Measurements from ENCODE around the gene ENTR1. TPM values are rescaled to one million over a fixed set of nuclear protein-coding genes. Genes with fewer than 3 reads are reported as not detected.
A peak's percentile ranks its signal among the peaks of the same experiment; 100 is the strongest.

ENTR1 gene
- total and polyA plus RNA-seq, 2 of the 13 experiments (the other 11 are each of a cell fraction or from before 2014, with no cell fraction given): 70.1 to 76.4 TPM

DNA sequence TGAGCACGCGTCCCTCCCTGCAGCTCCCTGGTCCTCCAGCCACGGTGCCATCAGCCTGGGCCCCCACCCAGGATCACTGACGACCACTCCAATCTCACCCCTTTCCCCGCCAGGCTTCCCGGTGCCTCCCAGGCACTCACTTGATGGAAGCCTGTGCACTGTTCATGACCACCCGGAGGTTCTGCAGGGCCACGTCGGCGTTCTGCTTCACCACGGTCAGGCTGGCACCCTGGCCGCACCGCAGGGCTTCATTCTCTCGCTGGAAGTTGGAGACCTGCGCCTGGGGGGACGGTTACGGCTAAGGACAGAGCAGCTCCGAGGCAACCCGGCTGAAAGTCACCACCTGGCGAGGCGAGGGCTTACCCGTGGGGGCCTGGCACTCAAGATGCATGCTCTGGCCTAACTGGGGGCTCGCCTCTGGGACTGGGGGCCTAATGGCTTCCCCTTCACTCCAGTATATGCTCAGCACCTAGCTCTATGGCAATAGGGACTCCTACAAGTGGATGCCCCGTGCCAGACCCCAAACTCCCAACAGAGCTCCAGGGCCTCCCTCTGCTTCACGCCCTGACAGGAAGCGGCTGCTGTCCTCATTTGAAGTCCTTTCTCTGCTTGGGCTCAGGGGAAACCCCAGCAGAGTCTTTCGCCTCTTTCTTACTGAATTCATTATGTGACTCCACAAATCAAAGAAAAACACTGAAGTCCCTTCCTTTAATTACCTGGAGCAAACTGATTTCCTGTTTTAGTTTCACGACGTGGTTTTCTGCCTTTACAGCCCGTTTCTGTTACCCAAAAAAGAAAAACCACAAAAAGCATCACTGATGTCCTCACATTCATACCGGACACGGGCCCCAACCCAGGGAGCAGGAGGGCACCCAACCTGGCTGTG is 6.3 kb downstream of the ENTR1 start:
- peaks cover 16% of the 10 kb centered on the region for H3K4me1 ChIP-seq (ENCODE audit: insufficient read depth, low read length)
- TF ChIP-seq AGO2 (optimal IDR thresholded peaks at IDR 0.05; ENCODE audit: low read depth, low read length): peak; percentile 88
- peak; percentile 69 for TF ChIP-seq RBFOX2 (IDR thresholded peaks at IDR 0.05; ENCODE audit: low read depth, low read length)
- TF ChIP-seq RBM22 (optimal IDR thresholded peaks at IDR 0.05; ENCODE audit: low read length): no peak
- in situ Hi-C loops (cut with HindIII; ENCODE audit: extremely low pct_ligation_motif_present, low pct_unique_long_range_greater_than_20kb): no loop called here
- CTCF ChIA-PET (ENCODE audit: low intra/inter-chr PET ratio, low total read pairs): no interaction called here
- intact Hi-C loops (cut with micrococcal nuclease; ENCODE audit: unreplicated experiment): no loop called here
- H4K20me1 ChIP-seq (ENCODE audit: insufficient read depth, low read length): no peaks in the 10 kb centered on the region
- H3K4me3 ChIP-seq (replicated peaks in 1 of 3; ENCODE audit: insufficient read depth in 1 of 3, low read depth in 2 of 3, low read length in 3 of 3): no peak overlapping the region
- POLR2A ChIA-PET: no interaction called here
- no peak overlapping the region for H3K27ac ChIP-seq (ENCODE audit: extremely low read length, insufficient read depth, low read length)
- H3K9me3 ChIP-seq (ENCODE audit: low read length): no peaks in the 10 kb centered on the region
- 94% methylated on average over 28 of the region's 32 CpGs for WGBS (ENCODE audit: low lambda C conversion rate)
- FAIRE-seq (no peak), DNase-seq (ENCODE audit: low spot score) (no peak), ATAC-seq (no peak)
- H3K9ac ChIP-seq (ENCODE audit: insufficient read depth, low read depth, low read length): no peak overlapping the region
- peaks cover 11 to 39% of the 10 kb centered on the region in 2 experiments; a peak in 4 of 5 replicates for H3K36me3 ChIP-seq (replicated peaks in 1 of 2; ENCODE audit: control insufficient read depth in 1 of 2, insufficient read depth in 2 of 2, low read length in 2 of 2)
- no peak overlapping the region for H2AFZ ChIP-seq (ENCODE audit: low read length)
- peaks cover 10% of the 10 kb centered on the region for H3K79me2 ChIP-seq (ENCODE audit: insufficient read depth, low read length)
- H3K27me3 ChIP-seq (ENCODE audit: control insufficient read depth in 1 of 2, insufficient read depth in 2 of 2, low read length in 2 of 2): no peaks in the 10 kb centered on the region
- BruUV-seq (replicated peaks): no TSS peak
- H3K4me2 ChIP-seq (ENCODE audit: low read depth, low read length): no peak overlapping the region

DNA sequence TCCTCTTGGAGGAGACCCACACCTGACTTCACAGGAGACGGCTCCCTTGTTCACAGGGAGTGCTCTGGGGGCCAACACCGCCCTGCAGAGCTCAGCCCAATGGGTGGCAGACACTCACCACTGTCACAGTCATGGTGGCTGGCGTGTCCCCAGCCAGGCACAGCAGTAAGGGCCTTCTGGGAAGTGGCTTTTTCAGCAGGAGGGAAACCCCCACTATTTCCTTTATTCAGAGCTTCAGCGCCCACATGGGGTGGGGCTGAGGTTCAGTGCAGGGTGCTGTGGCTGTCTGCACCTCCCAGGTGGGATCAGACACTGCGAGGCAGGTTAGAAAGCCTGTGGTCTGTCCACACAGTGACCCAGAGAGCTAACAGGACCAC is 6.9 kb downstream of the ENTR1 start:
- H3K9ac ChIP-seq (ENCODE audit: insufficient read depth, low read depth, low read length): no peak overlapping the region
- CTCF ChIA-PET (ENCODE audit: low intra/inter-chr PET ratio, low total read pairs): no interaction called here
- no peak for ATAC-seq
- peaks cover 15% of the 10 kb centered on the region for H3K4me1 ChIP-seq (ENCODE audit: insufficient read depth, low read length)
- no TSS peak for BruUV-seq (replicated peaks)
- no peak overlapping the region for H3K27ac ChIP-seq (ENCODE audit: extremely low read length, insufficient read depth, low read length)
- H3K4me2 ChIP-seq (ENCODE audit: low read depth, low read length): no peak overlapping the region
- FAIRE-seq: no peak
- H2AFZ ChIP-seq (ENCODE audit: low read length): no peak overlapping the region
- H3K27me3 ChIP-seq (ENCODE audit: control insufficient read depth in 1 of 2, insufficient read depth in 2 of 2, low read length in 2 of 2): no peaks in the 10 kb centered on the region
- 100% methylated on average over 3 of the region's 5 CpGs for WGBS (ENCODE audit: low lambda C conversion rate)
- H3K36me3 ChIP-seq (replicated peaks in 1 of 2; ENCODE audit: control insufficient read depth in 1 of 2, insufficient read depth in 2 of 2, low read length in 2 of 2): peaks cover 11 to 39% of the 10 kb centered on the region in 2 experiments; a peak in 4 of 5 replicates
- H3K79me2 ChIP-seq (ENCODE audit: insufficient read depth, low read length): peaks cover 12% of the 10 kb centered on the region
- TF ChIP-seq LBX2 (CRISPR knock-in tag; IDR thresholded peaks at IDR 0.05; ENCODE audit: borderline replicate concordance): no peak
- 0 out of 2 replicates have a peak, but pooled peaks have one; percentile 23 for TF ChIP-seq ZNF331 (CRISPR knock-in tag; IDR thresholded peaks at IDR 0.05)
- TF ChIP-seq RBM22 (optimal IDR thresholded peaks at IDR 0.05; ENCODE audit: low read length): peak; percentile 38
- POLR2A ChIA-PET: interaction anchor here (0.6 kb wide), 1 partner anchor 136 kb away, joined by 3 read pairs; no protein-coding TSS in a partner anchor
- H3K4me3 ChIP-seq (replicated peaks in 1 of 3; ENCODE audit: insufficient read depth in 1 of 3, low read depth in 2 of 3, low read length in 3 of 3): no peak overlapping the region
- in situ Hi-C loops (cut with HindIII; ENCODE audit: extremely low pct_ligation_motif_present, low pct_unique_long_range_greater_than_20kb) (no loop called here), intact Hi-C loops (cut with micrococcal nuclease; ENCODE audit: unreplicated experiment) (no loop called here)
- H3K9me3 ChIP-seq (ENCODE audit: low read length): no peaks in the 10 kb centered on the region
- no peak for DNase-seq (ENCODE audit: low spot score)
- H4K20me1 ChIP-seq (ENCODE audit: insufficient read depth, low read length): no peaks in the 10 kb centered on the region

All from HepG2 (cell line).